Measurements from ENCODE around the gene KLHL40.

KLHL40 gene

GRCh38 chr3:42685363-42685881 is at the start of gene KLHL40:
KLHL40 (plus strand) TSS chr3:42685537; CDS start chr3:42685619, 82 bp downstream.
- H3K27me3 ChIP-seq (ENCODE audit: control insufficient read depth, insufficient read depth, low read length): peaks cover 21% of the 10 kb centered on the region
- no peaks in the 10 kb centered on the region for H3K4me1 ChIP-seq (ENCODE audit: control insufficient read depth, insufficient read depth, low read length)
- no peaks in the 10 kb centered on the region for H3K9me3 ChIP-seq (ENCODE audit: control insufficient read depth, low read length)
- H3K9ac ChIP-seq (ENCODE audit: low read length): no peak within 1 kb of the TSS
- no peak within 1 kb of the TSS for H3K4me3 ChIP-seq (ENCODE audit: low read length)
- H3K36me3 ChIP-seq (ENCODE audit: control insufficient read depth, insufficient read depth, low read length): no peaks in the 10 kb centered on the region

- Histone ChIP-seq H3K4me3 (ENCODE audit: low read length) (no peak overlapping the region), H3K4me1 (ENCODE audit: control insufficient read depth, insufficient read depth, low read length) (no peaks in the 10 kb centered on the region), H3K9ac (ENCODE audit: low read length) (no peak overlapping the region), H3K36me3 (ENCODE audit: control insufficient read depth, insufficient read depth, low read length) (peaks cover 6% of the 10 kb centered on the region), H3K27me3 (ENCODE audit: control insufficient read depth, insufficient read depth, low read length) (no peaks in the 10 kb centered on the region), H3K9me3 (ENCODE audit: control insufficient read depth, low read length) (no peaks in the 10 kb centered on the region)
Observed at GRCh38 chr3:42637001-42637400, 48.3 kb upstream of the KLHL40 start.

- no peak overlapping the region for H3K9ac ChIP-seq (ENCODE audit: low read length)
- no peak overlapping the region for H3K4me3 ChIP-seq (ENCODE audit: low read length)
- H3K36me3 ChIP-seq (ENCODE audit: control insufficient read depth, insufficient read depth, low read length): peaks cover 9% of the 10 kb centered on the region
- no peaks in the 10 kb centered on the region for H3K9me3 ChIP-seq (ENCODE audit: control insufficient read depth, low read length)
- no peaks in the 10 kb centered on the region for H3K4me1 ChIP-seq (ENCODE audit: control insufficient read depth, insufficient read depth, low read length)
- no peaks in the 10 kb centered on the region for H3K27me3 ChIP-seq (ENCODE audit: control insufficient read depth, insufficient read depth, low read length)
Observed at GRCh38 chr3:42638339-42638842, 46.9 kb upstream of the KLHL40 start.

- Histone ChIP-seq H3K27me3 (ENCODE audit: control insufficient read depth, insufficient read depth, low read length) (no peaks in the 10 kb centered on the region), H3K4me1 (ENCODE audit: control insufficient read depth, insufficient read depth, low read length) (no peaks in the 10 kb centered on the region), H3K4me3 (ENCODE audit: low read length) (no peak overlapping the region), H3K9ac (ENCODE audit: low read length) (no peak overlapping the region), H3K36me3 (ENCODE audit: control insufficient read depth, insufficient read depth, low read length) (peaks cover 10% of the 10 kb centered on the region), H3K9me3 (ENCODE audit: control insufficient read depth, low read length) (no peaks in the 10 kb centered on the region)
Observed at GRCh38 chr3:42639192-42639591, 46.1 kb upstream of the KLHL40 start.

- no peak overlapping the region for H3K4me3 ChIP-seq (ENCODE audit: low read length)
- H3K36me3 ChIP-seq (ENCODE audit: control insufficient read depth, insufficient read depth, low read length): peaks cover 10% of the 10 kb centered on the region
- no peaks in the 10 kb centered on the region for H3K27me3 ChIP-seq (ENCODE audit: control insufficient read depth, insufficient read depth, low read length)
- H3K9me3 ChIP-seq (ENCODE audit: control insufficient read depth, low read length): no peaks in the 10 kb centered on the region
- H3K4me1 ChIP-seq (ENCODE audit: control insufficient read depth, insufficient read depth, low read length): no peaks in the 10 kb centered on the region
- no peak overlapping the region for H3K9ac ChIP-seq (ENCODE audit: low read length)
Observed at GRCh38 chr3:42640129-42640528, 45.2 kb upstream of the KLHL40 start.

- Histone ChIP-seq H3K4me1 (ENCODE audit: control insufficient read depth, insufficient read depth, low read length) (no peaks in the 10 kb centered on the region), H3K4me3 (ENCODE audit: low read length) (no peak overlapping the region), H3K9ac (ENCODE audit: low read length) (no peak overlapping the region), H3K36me3 (ENCODE audit: control insufficient read depth, insufficient read depth, low read length) (peaks cover 10% of the 10 kb centered on the region), H3K9me3 (ENCODE audit: control insufficient read depth, low read length) (no peaks in the 10 kb centered on the region), H3K27me3 (ENCODE audit: control insufficient read depth, insufficient read depth, low read length) (no peaks in the 10 kb centered on the region)
Observed at GRCh38 chr3:42640771-42641370, 44.5 kb upstream of the KLHL40 start.

GRCh38 chr3:42647821-42648459 is 37.4 kb upstream of the KLHL40 start:
- no peak overlapping the region for H3K9ac ChIP-seq (ENCODE audit: low read length)
- no peak overlapping the region for H3K4me3 ChIP-seq (ENCODE audit: low read length)
- peaks cover 5% of the 10 kb centered on the region for H3K36me3 ChIP-seq (ENCODE audit: control insufficient read depth, insufficient read depth, low read length)
- no peaks in the 10 kb centered on the region for H3K27me3 ChIP-seq (ENCODE audit: control insufficient read depth, insufficient read depth, low read length)
- no peaks in the 10 kb centered on the region for H3K9me3 ChIP-seq (ENCODE audit: control insufficient read depth, low read length)
- H3K4me1 ChIP-seq (ENCODE audit: control insufficient read depth, insufficient read depth, low read length): peaks cover 12% of the 10 kb centered on the region

GRCh38 chr3:42649006-42649405 is 36.3 kb upstream of the KLHL40 start:
- Histone ChIP-seq H3K9ac (ENCODE audit: low read length) (no peak overlapping the region), H3K4me3 (ENCODE audit: low read length) (no peak overlapping the region), H3K27me3 (ENCODE audit: control insufficient read depth, insufficient read depth, low read length) (no peaks in the 10 kb centered on the region), H3K9me3 (ENCODE audit: control insufficient read depth, low read length) (no peaks in the 10 kb centered on the region), H3K4me1 (ENCODE audit: control insufficient read depth, insufficient read depth, low read length) (peaks cover 21% of the 10 kb centered on the region), H3K36me3 (ENCODE audit: control insufficient read depth, insufficient read depth, low read length) (no peaks in the 10 kb centered on the region)

GRCh38 chr3:42649783-42650182 is 35.6 kb upstream of the KLHL40 start:
- Histone ChIP-seq H3K9me3 (ENCODE audit: control insufficient read depth, low read length) (no peaks in the 10 kb centered on the region), H3K4me3 (ENCODE audit: low read length) (no peak overlapping the region), H3K27me3 (ENCODE audit: control insufficient read depth, insufficient read depth, low read length) (no peaks in the 10 kb centered on the region), H3K4me1 (ENCODE audit: control insufficient read depth, insufficient read depth, low read length) (peaks cover 21% of the 10 kb centered on the region), H3K9ac (ENCODE audit: low read length) (no peak overlapping the region), H3K36me3 (ENCODE audit: control insufficient read depth, insufficient read depth, low read length) (no peaks in the 10 kb centered on the region)

GRCh38 chr3:42651248-42652091 is 33.9 kb upstream of the KLHL40 start:
- Histone ChIP-seq H3K4me1 (ENCODE audit: control insufficient read depth, insufficient read depth, low read length) (peaks cover 34% of the 10 kb centered on the region), H3K36me3 (ENCODE audit: control insufficient read depth, insufficient read depth, low read length) (no peaks in the 10 kb centered on the region), H3K4me3 (ENCODE audit: low read length) (no peak overlapping the region), H3K27me3 (ENCODE audit: control insufficient read depth, insufficient read depth, low read length) (no peaks in the 10 kb centered on the region), H3K9ac (ENCODE audit: low read length) (no peak overlapping the region), H3K9me3 (ENCODE audit: control insufficient read depth, low read length) (no peaks in the 10 kb centered on the region)

- Histone ChIP-seq H3K9me3 (ENCODE audit: control insufficient read depth, low read length) (no peaks in the 10 kb centered on the region), H3K4me1 (ENCODE audit: control insufficient read depth, insufficient read depth, low read length) (peaks cover 34% of the 10 kb centered on the region), H3K9ac (ENCODE audit: low read length) (no peak overlapping the region), H3K27me3 (ENCODE audit: control insufficient read depth, insufficient read depth, low read length) (no peaks in the 10 kb centered on the region), H3K4me3 (ENCODE audit: low read length) (no peak overlapping the region), H3K36me3 (ENCODE audit: control insufficient read depth, insufficient read depth, low read length) (no peaks in the 10 kb centered on the region)
Observed at GRCh38 chr3:42652251-42652610, 33.1 kb upstream of the KLHL40 start.

Measured in mucosa of stomach (tissue), 1 donor.